HG03108 (cell line): ENCODE results near the gene WDR93.

Source experiments
- ATAC-seq: cut with Tn5 transposase; IDR thresholded peaks from one replicate; pipeline ENCODE4 v1.9.1; 2021; ENCODE audit warnings: moderate library complexity; ENCODE audit not compliant: unreplicated experiment

WDR93 gene

DNA sequence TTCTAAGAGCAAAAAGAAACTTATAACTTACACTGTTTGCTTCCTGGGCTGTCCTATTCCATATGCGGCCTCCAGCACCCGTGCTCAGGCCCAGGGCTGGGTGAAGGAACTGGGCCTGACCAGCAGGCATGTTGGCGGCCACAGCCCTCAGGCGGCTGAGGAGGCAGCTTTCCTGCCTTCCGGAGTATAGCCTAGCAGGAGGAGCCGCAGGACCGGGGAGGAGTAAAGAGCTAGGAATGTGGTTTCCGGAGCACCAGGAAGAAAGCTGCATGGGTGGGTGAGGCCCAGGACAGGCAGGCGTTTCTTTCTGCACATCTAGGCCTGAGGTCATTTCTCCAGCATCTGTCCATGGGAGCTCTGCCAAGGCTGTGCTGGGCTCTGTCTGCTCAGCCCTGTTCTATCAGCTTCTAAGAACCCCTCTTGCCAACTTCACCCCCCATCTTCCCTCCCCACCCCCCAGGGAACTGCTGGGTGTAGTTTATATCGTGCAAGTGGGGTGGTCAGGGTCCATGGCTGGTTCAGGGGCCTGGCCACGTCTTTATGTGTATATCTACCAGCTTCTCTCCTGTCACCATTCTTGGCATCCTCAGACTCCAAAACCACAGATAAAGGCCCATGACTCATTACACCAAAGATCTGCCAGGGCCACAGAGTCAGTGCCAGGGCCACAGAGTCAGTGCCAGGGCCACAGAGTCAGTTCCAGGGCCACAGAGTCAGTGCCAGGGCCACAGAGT is 27.6 kb upstream of the WDR93 start:
- ATAC-seq: no peak

DNA sequence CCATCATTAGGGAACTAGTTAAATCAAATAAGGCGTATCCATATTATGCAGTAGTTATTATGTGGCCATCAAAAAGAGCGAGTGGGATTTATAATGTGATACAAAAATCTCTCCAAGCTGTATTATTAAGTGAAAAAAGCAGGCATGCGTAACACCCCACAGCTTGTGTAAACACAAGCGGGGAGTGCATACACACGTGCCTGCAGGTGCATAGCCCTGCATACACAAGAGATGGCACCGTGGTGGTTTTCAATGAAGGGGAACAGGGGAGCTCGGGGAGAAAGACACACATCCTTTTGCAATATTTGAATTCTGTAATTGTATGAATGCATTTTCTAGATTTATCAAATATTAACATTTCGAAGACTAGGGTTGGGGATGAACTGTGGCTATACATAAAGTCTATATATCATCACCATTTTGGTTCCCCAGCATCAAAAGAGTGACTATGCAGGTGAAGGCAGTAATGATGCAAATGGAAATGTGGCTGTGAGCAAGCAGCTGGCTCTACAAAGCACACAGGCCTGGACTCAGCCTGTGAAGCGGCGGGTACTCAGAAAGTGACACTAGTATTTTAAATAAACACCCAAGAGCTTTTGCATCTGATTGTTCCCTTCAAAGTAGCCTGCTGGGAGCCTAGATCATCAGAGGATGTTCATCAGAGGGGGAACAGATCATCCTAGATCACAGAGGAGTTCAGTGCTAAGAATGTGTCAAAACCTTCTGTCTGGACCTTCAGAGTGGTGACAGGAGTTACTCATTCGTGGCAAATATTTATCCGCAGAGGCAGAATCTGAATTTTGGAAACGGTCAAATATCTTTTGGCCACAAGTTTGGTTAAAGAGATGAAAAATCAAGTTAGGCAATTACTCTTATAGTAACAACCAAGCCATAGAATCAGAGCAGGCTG is 25.9 kb upstream of the WDR93 start:
- no peak for ATAC-seq

GRCh38 chr15:89665449-89666181 is 25.0 kb upstream of the WDR93 start:
- ATAC-seq: no peak

- no peak for ATAC-seq
Observed at GRCh38 chr15:89666184-89666857, 24.3 kb upstream of the WDR93 start.

DNA sequence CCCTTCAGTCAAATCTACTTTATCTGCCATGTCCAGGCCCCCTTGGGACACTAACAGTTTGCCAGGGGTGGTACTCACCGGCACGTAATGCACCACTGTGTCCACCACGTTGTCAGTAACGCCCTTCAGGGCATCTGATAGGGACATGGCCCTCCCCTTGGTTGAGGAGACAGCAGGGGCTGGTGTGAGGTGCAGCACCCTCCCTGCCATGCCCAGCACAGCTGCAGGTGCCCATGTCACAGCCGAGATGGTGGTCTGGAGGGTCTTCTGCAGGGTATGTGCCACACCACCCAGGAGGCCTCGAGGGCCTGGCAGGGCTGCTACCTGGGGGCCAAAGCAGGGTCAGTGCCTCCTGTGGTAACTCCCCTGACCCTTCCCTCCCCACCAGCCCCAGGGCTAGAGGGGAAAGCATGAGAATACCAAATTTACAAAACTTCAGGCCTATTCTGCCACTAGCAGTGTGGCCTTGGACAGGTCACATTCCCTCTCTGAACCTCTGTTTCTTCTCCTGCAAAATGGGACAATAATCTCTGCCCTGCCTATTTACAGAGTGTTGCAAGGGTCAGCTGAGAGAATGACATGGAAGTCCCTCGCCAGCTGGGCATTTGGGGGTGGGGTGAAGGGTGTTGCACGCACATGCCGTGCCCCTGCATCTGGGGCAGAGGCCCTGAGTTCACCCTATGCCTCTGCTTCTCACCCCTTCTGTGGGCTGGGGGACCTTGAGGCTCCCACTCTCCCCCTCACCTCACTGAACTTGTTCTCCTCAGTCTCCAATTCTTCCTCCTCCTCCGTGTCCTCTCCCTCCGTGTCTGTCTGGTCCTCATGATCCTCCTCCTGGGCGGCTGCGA is 23.5 kb upstream of the WDR93 start:
- ATAC-seq: no peak

DNA sequence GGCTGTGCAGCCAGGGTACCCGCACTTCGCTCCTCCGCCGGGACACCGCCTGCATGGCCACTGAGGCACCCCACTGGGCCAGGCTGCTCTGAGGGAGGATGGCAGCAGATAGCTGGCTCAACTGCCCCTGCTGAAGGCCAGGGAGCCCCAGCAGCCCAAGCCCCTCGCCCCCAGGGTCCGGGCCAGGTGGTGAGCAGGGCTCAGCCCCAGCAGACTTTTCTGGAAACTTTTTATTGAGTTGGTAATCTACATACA is 23.0 kb upstream of the WDR93 start:
- ATAC-seq: no peak

GRCh38 chr15:89668171-89668570 is 22.4 kb upstream of the WDR93 start:
- ATAC-seq: no peak

GRCh38 chr15:89669309-89669865 is 21.2 kb upstream of the WDR93 start:
- ATAC-seq: no peak

DNA sequence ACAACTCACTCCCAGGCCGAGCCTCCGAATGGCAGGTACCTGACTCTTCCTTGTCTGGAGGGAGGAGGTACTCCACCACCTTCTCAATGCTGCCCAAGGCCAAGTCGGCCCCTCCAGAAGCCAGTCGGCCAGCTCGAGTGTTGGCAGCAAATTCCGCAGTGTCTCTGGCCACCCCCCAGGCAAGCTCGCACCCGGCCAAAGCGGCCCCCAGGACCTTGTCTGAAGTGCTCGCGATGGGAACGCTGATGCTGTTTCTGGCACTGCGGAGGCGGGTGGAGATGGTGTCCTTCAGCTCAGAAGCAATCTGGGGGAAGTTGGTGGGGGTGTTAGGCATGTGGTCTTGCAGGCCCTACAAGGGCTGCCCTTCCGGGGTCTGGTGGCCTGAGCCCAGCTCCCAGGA is 20.7 kb upstream of the WDR93 start:
- ATAC-seq: no peak

DNA sequence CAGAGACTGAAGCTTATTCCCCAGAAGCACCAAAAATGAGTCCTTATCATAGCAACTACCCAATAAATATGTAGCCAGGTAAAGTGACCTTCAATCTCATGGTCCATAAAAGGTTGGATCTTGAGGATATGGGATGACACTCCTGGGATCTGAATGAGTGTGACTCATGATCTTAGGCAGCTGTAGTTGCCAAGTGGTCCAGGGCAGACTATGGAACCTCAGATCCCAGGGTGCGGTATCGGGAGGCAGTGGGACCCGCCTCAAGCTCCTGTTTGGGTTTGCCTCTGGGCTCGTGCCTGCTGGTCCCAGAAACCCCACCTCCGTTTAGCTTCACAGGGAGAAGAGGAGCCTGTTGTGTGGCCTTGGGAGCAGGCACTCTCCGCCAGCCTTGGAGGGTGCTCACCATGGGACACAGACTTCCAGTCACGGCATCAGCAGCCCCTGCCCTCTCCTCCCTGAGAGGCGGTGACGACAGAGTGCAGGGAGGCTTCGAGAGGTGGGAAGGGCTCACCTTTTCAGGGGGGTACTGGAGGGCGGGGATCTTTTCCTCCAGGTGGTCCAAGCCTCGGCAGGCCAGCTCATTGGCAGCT is 19.5 kb upstream of the WDR93 start:
- no peak for ATAC-seq

- ATAC-seq: no peak
Observed at GRCh38 chr15:89671687-89672086, 18.9 kb upstream of the WDR93 start.

- ATAC-seq: no peak
Observed at GRCh38 chr15:89672221-89673164, 18.1 kb upstream of the WDR93 start.

GRCh38 chr15:89673165-89673512 is 17.5 kb upstream of the WDR93 start:
- ATAC-seq: no peak

GRCh38 chr15:89674526-89674925 is 16.1 kb upstream of the WDR93 start:
- ATAC-seq: no peak

GRCh38 chr15:89675606-89676005 is 15.0 kb upstream of the WDR93 start:
- no peak for ATAC-seq

DNA sequence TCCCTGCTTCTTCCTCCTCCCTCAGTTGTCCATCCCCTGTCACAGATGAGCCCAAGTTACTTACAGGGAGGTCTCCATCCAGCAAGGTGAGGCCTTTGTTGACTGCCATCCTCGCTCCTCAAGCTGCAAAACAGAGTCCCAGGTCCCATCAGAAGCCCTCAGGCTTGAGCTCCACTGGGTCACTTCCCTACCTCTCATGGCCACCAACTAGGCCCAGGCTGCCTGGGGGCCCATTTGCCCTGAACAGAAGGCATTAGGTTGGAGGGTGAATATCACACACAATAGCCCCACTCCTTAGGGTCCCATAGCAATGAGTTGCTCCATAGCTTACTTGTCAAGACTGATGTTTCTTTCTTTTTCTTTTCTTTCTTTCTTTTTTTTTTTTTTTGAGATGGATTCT is 13.2 kb upstream of the WDR93 start:
- no peak for ATAC-seq

DNA sequence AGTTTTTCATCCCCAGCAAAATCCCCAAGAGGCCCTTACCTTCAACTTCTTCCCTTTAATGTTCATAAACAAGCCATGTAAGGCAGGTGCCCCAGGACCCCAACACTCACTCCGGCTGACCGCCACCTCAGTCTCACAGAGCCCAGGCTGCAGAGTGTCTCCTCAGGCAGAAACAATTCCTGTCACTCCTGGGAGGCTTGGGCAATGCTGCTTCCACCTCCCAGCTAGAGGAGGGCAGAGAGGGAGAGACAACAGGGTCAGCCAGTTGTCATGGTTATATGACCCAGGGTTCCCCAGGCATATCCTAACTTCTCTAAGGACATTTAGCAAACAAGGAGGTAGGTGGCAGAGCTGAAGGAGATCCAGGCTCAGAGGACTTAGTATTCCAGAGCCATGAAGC is 11.4 kb upstream of the WDR93 start, which contains the start of gene PLIN1:
Gene PLIN1 (minus strand): TSS at position 156 of the 400 bp plus-strand sequence. CDS start 1,878 bp downstream, outside the sequence.
- no peak for ATAC-seq

GRCh38 chr15:89680282-89680873 is 10.2 kb upstream of the WDR93 start:
- ATAC-seq: no peak
